B cell (primary cell): ENCODE measurements around the gene ATP8A2.

Experiments used
- EZH2 ChIP-seq: IDR thresholded peaks from 2 replicates; pipeline ENCODE4 v1.6.1; 2012; ENCODE audit warnings: borderline replicate concordance, low read depth, mild to moderate bottlenecking, moderate library complexity, low read length; ENCODE audit not compliant: insufficient read depth, poor library complexity, severe bottlenecking
- TF ChIP-seq, protein P1 (sequence below): fragments of 200-600 bp; IDR thresholded peaks from one replicate; pipeline ENCODE4 v1.8.0; 2022; ENCODE audit warnings: antibody characterized with exemption, mild to moderate bottlenecking

- no peak for TF ChIP-seq EZH2
- TF ChIP-seq, protein P1, sequence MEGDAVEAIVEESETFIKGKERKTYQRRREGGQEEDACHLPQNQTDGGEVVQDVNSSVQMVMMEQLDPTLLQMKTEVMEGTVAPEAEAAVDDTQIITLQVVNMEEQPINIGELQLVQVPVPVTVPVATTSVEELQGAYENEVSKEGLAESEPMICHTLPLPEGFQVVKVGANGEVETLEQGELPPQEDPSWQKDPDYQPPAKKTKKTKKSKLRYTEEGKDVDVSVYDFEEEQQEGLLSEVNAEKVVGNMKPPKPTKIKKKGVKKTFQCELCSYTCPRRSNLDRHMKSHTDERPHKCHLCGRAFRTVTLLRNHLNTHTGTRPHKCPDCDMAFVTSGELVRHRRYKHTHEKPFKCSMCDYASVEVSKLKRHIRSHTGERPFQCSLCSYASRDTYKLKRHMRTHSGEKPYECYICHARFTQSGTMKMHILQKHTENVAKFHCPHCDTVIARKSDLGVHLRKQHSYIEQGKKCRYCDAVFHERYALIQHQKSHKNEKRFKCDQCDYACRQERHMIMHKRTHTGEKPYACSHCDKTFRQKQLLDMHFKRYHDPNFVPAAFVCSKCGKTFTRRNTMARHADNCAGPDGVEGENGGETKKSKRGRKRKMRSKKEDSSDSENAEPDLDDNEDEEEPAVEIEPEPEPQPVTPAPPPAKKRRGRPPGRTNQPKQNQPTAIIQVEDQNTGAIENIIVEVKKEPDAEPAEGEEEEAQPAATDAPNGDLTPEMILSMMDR = no peak
Measured at GRCh38 chr13:25920277-25920676, 548.5 kb downstream of the ATP8A2 start.
